ELF-1 (cell line): Measurements from ENCODE around the gene DHRS9.
"Not testable (repeated sequence)": the region's sequence is repeated elsewhere in the genome, so short reads cannot be mapped to it uniquely, and the experiment has no call there.

ENCODE experiments used
- DNase-seq: peaks from one replicate; pipeline ENCODE4 v3.0.0-alpha.2; 2016; ENCODE audit warnings: low read depth, low spot score

DHRS9 gene

GRCh38 chr2:169134272-169134671, 64.9 kb downstream of the DHRS9 start:
- not testable (repeated sequence) for DNase-seq

GRCh38 chr2:169136428-169136827, 67.1 kb downstream of the DHRS9 start:
- not testable (repeated sequence) for DNase-seq

GRCh38 chr2:169136885-169137534, 67.6 kb downstream of the DHRS9 start:
- no peak for DNase-seq

- DNase-seq: no peak
These were observed 68.6 kb downstream of the DHRS9 start for GRCh38 chr2:169137924-169138323.

- DNase-seq: no peak
These were observed 69.8 kb downstream of the DHRS9 start for GRCh38 chr2:169139145-169139544.

GRCh38 chr2:169139993-169140767, 70.8 kb downstream of the DHRS9 start:
- DNase-seq: no peak

GRCh38 chr2:169141713-169142352, 72.5 kb downstream of the DHRS9 start:
- peak; percentile 80 for DNase-seq

- no peak for DNase-seq
These were observed 74.6 kb downstream of the DHRS9 start for GRCh38 chr2:169143998-169144397.
